Measurements from ENCODE around the gene TMEM255B. TPM values are rescaled to one million over a fixed set of nuclear protein-coding genes. Genes with fewer than 3 reads are reported as not detected.

Gene TMEM255B
- total RNA-seq, 1 experiment from 2014 or later: 0.61 TPM

- no peak for DNase-seq
- TF ChIP-seq EZH2 (IDR thresholded peaks at IDR 0.05; ENCODE audit: low read depth) (no peak), CTCF (conservative IDR thresholded peaks at IDR 0.05) (no peak)
- Histone ChIP-seq H3K4me1 (replicated peaks; ENCODE audit: insufficient read depth) (peaks cover 7% of the 10 kb centered on the region), H4K20me1 (ENCODE audit: insufficient read depth) (no peaks in the 10 kb centered on the region), H3K9me3 (ENCODE audit: insufficient read depth, low read depth) (no peaks in the 10 kb centered on the region), H3K4me2 (no peak overlapping the region), H2AFZ (no peak overlapping the region), H3K36me3 (ENCODE audit: low read depth) (no peaks in the 10 kb centered on the region), H3K9me2 (ENCODE audit: insufficient read depth) (no peaks in the 10 kb centered on the region), H3K4me3 (no peak overlapping the region), H3K27me3 (ENCODE audit: insufficient read depth, low read depth) (peaks cover 54% of the 10 kb centered on the region), H3K79me2 (ENCODE audit: low read depth) (no peaks in the 10 kb centered on the region), H3F3A (ENCODE audit: insufficient read depth, low read depth) (peaks cover 42% of the 10 kb centered on the region), H3K27ac (no peak overlapping the region)
- intact Hi-C loops (cut with micrococcal nuclease; ENCODE audit: unreplicated experiment): no loop called here
- POLR2A ChIA-PET (ENCODE audit: unreplicated experiment): no interaction called here
- CTCF ChIA-PET: no interaction called here
- no TSS peak for BruUV-seq (replicated peaks)
These were observed 4.8 kb upstream of the TMEM255B start for GRCh38 chr13:113754242-113754641.

GRCh38 chr13:113754691-113755090, 4.3 kb upstream of the TMEM255B start:
- TF ChIP-seq CTCF (conservative IDR thresholded peaks at IDR 0.05) (no peak), EZH2 (IDR thresholded peaks at IDR 0.05; ENCODE audit: low read depth) (no peak)
- DNase-seq: no peak
- POLR2A ChIA-PET (ENCODE audit: unreplicated experiment): no interaction called here

GRCh38 chr13:113756441-113757097, 2.5 kb upstream of the TMEM255B start:
- Histone ChIP-seq H3K79me2 (ENCODE audit: low read depth) (no peaks in the 10 kb centered on the region), H4K20me1 (ENCODE audit: insufficient read depth) (no peaks in the 10 kb centered on the region), H3K4me1 (replicated peaks; ENCODE audit: insufficient read depth) (peaks cover 7% of the 10 kb centered on the region), H3K4me2 (peak overlapping the region; percentile 42), H3K27ac (no peak overlapping the region), H3F3A (ENCODE audit: insufficient read depth, low read depth) (peaks cover 26% of the 10 kb centered on the region), H3K9me2 (ENCODE audit: insufficient read depth) (no peaks in the 10 kb centered on the region), H3K36me3 (ENCODE audit: low read depth) (no peaks in the 10 kb centered on the region), H2AFZ (no peak overlapping the region), H3K27me3 (ENCODE audit: insufficient read depth, low read depth) (peaks cover 68% of the 10 kb centered on the region), H3K4me3 (no peak overlapping the region), H3K9me3 (ENCODE audit: insufficient read depth, low read depth) (no peaks in the 10 kb centered on the region)
- CTCF ChIA-PET: no interaction called here
- TF ChIP-seq EZH2 (IDR thresholded peaks at IDR 0.05; ENCODE audit: low read depth) (no peak), CTCF (conservative IDR thresholded peaks at IDR 0.05) (no peak)
- DNase-seq: no peak
- BruUV-seq (replicated peaks): no TSS peak
- POLR2A ChIA-PET (ENCODE audit: unreplicated experiment): no interaction called here
- intact Hi-C loops (cut with micrococcal nuclease; ENCODE audit: unreplicated experiment): no loop called here

More at GRCh38 chr13:113754691-113755090, 4.3 kb upstream of the TMEM255B start:
- Histone ChIP-seq H3K4me3 (no peak overlapping the region), H2AFZ (no peak overlapping the region), H3K4me1 (replicated peaks; ENCODE audit: insufficient read depth) (peaks cover 7% of the 10 kb centered on the region), H4K20me1 (ENCODE audit: insufficient read depth) (no peaks in the 10 kb centered on the region), H3K79me2 (ENCODE audit: low read depth) (no peaks in the 10 kb centered on the region), H3K9me2 (ENCODE audit: insufficient read depth) (no peaks in the 10 kb centered on the region), H3K36me3 (ENCODE audit: low read depth) (no peaks in the 10 kb centered on the region), H3K9me3 (ENCODE audit: insufficient read depth, low read depth) (no peaks in the 10 kb centered on the region), H3K4me2 (no peak overlapping the region), H3K27ac (no peak overlapping the region), H3F3A (ENCODE audit: insufficient read depth, low read depth) (peaks cover 42% of the 10 kb centered on the region), H3K27me3 (ENCODE audit: insufficient read depth, low read depth) (peaks cover 59% of the 10 kb centered on the region)
- intact Hi-C loops (cut with micrococcal nuclease; ENCODE audit: unreplicated experiment): no loop called here
- CTCF ChIA-PET: no interaction called here
- no TSS peak for BruUV-seq (replicated peaks)
